K562 (cell line): ENCODE results near the gene FEN1. TPM values are rescaled to one million over a fixed set of nuclear protein-coding genes. Genes with fewer than 3 reads are reported as not detected.

ENCODE experiments used
- ATF4 ChIP-seq: fragments of 450-650 bp; formaldehyde crosslinking; IDR thresholded peaks from 2 replicates; pipeline ENCODE4 v1.4.0; 2022; ENCODE audit warnings: mild to moderate bottlenecking, moderate library complexity
- ATF7 ChIP-seq: fragments of 450-650 bp; IDR thresholded peaks from 2 replicates; pipeline ENCODE4 v1.7.1; 2014; ENCODE audit warnings: mild to moderate bottlenecking, moderate library complexity
- CBFA2T3 ChIP-seq: fragments of 450-650 bp; IDR thresholded peaks from 2 replicates; pipeline ENCODE4 v1.6.1; 2017
- CEBPB ChIP-seq: fragments of 450-650 bp; IDR thresholded peaks from 2 replicates; pipeline ENCODE4 v1.6.1; 2016; ENCODE audit warnings: missing genetic modification characterization, missing compliant biosample characterization
- CREB3 ChIP-seq: fragments of 450-650 bp; conservative IDR thresholded peaks from 2 replicates; pipeline ENCODE4 v1.6.1; 2016; ENCODE audit warnings: missing genetic modification characterization, low read depth, mild to moderate bottlenecking, missing compliant biosample characterization, moderate library complexity
- E2F1 ChIP-seq: sonication (generic); formaldehyde crosslinking; IDR thresholded peaks from 2 replicates; pipeline ENCODE4 v1.8.1; 2023; ENCODE audit warnings: mild to moderate bottlenecking, missing genetic modification reagents, moderate library complexity
- E4F1 ChIP-seq: fragments of 250-450 bp; sonication (Bioruptor Pico); IDR thresholded peaks from 2 replicates; pipeline ENCODE4 v1.5.0; 2021; ENCODE audit warnings: mild to moderate bottlenecking, borderline replicate concordance
- EP300 ChIP-seq: IDR thresholded peaks from 2 replicates; pipeline ENCODE4 v1.6.1; 2012; ENCODE audit warnings: low read length, improper control_type of control experiment
- ETV1 ChIP-seq: fragments of 450-650 bp; conservative IDR thresholded peaks from 2 replicates; pipeline ENCODE4 v1.6.1; 2016; ENCODE audit warnings: missing genetic modification characterization, control low read depth, low read depth, missing compliant biosample characterization
- HMG20B ChIP-seq: fragments of 250-450 bp; sonication (Bioruptor Pico); IDR thresholded peaks from 2 replicates; pipeline ENCODE4 v1.5.0; 2021; ENCODE audit warnings: mild to moderate bottlenecking
- KDM2B ChIP-seq: fragments of 250-450 bp; sonication (Bioruptor Pico); IDR thresholded peaks from 2 replicates; pipeline ENCODE4 v1.8.0; 2021; ENCODE audit warnings: mild to moderate bottlenecking, moderate library complexity
- KLF10 ChIP-seq: fragments of 250-450 bp; sonication (Bioruptor Pico); IDR thresholded peaks from 2 replicates; pipeline ENCODE4 v1.6.1; 2021; ENCODE audit warnings: matching md5 sums
- KLF16 ChIP-seq: IDR thresholded peaks from 2 replicates; pipeline ENCODE4 v1.6.1; 2016; ENCODE audit warnings: antibody characterized with exemption
- NEUROD1 ChIP-seq: fragments of 150-350 bp; IDR thresholded peaks from 2 replicates; pipeline ENCODE4 v1.6.1; 2014; ENCODE audit warnings: borderline replicate concordance, low read length, low read depth; ENCODE audit not compliant: partially characterized antibody
- NRF1 ChIP-seq, 2 experiments: fragments of 450-650 bp; IDR thresholded peaks in 1 of 2; conservative IDR thresholded peaks in 1 of 2; 2 replicates each; pipeline ENCODE4 v1.6.1; 2014; ENCODE audit warnings: mild to moderate bottlenecking in 2 of 2
- SNRNP70 ChIP-seq: fragments of 200-400 bp; formaldehyde crosslinking; optimal IDR thresholded peaks from 2 replicates; pipeline ENCODE3; 2017; ENCODE audit warnings: low read depth, low read length
- STAG1 ChIP-seq: sonication (generic); formaldehyde crosslinking; IDR thresholded peaks from 2 replicates; pipeline ENCODE4 v1.5.0; 2020; ENCODE audit warnings: missing genetic modification reagents, borderline replicate concordance
- ZNF224 ChIP-seq: sonication (generic); formaldehyde crosslinking; IDR thresholded peaks from 2 replicates; pipeline ENCODE4 v1.8.0; 2022; ENCODE audit warnings: mild to moderate bottlenecking, missing genetic modification reagents
- ZNF644 ChIP-seq: fragments of 200-800 bp; sonication (Bioruptor generic); IDR thresholded peaks from 2 replicates; pipeline ENCODE4 v1.6.1; 2016; ENCODE audit warnings: low read depth, missing genetic modification characterization, missing compliant biosample characterization
- polyA plus RNA-seq, 8 experiments: library from polyadenylated mRNA; depleted of rRNA in 4 of 8; stranded (reverse) in 5 of 8; unstranded in 3 of 8; fragments of >200 nt; fragmentation: Nextera tagmentation in 2 of 8; fragmentation: Illumina TruSeq in 1 of 8; extraction: Ambion mirVana in 2 of 8; extraction: Trizol in 1 of 8; gene quantifications; 2 replicates each; pipeline versions ENCODE4 v1.2.1 to v1.2.3, GENCODE V29; 2011 to 2014; ENCODE audit warnings: inconsistent platforms in 1 of 8, missing spikeins in 1 of 8
- total RNA-seq, 7 experiments: library from RNA; depleted of rRNA in 6 of 7; stranded (reverse); fragments of >200 nt in 6 of 7; fragmentation: Illumina TruSeq in 2 of 7; extraction: Trizol in 2 of 7; gene quantifications; 2 replicates each; pipeline versions ENCODE4 v1.2.1 to v1.2.3, GENCODE V29; 2011 to 2021; ENCODE audit warnings: low replicate concordance in 1 of 7
- TF ChIP-seq, protein P1 (sequence below): fragments of 250-450 bp; sonication (Bioruptor Pico); IDR thresholded peaks from 2 replicates; pipeline ENCODE4 v1.6.1; 2021; ENCODE audit warnings: mild to moderate bottlenecking
- TF ChIP-seq, protein P2 (sequence below): sonication (generic); formaldehyde crosslinking; IDR thresholded peaks from 2 replicates; pipeline ENCODE4 v1.5.0; 2020; ENCODE audit warnings: missing genetic modification reagents

The FEN1 gene
- total and polyA plus RNA-seq, 9 of the 15 experiments (the other 6 are each of a cell fraction or from before 2014, with no cell fraction given) = 58.1 to 156 (median 137) TPM

DNA sequence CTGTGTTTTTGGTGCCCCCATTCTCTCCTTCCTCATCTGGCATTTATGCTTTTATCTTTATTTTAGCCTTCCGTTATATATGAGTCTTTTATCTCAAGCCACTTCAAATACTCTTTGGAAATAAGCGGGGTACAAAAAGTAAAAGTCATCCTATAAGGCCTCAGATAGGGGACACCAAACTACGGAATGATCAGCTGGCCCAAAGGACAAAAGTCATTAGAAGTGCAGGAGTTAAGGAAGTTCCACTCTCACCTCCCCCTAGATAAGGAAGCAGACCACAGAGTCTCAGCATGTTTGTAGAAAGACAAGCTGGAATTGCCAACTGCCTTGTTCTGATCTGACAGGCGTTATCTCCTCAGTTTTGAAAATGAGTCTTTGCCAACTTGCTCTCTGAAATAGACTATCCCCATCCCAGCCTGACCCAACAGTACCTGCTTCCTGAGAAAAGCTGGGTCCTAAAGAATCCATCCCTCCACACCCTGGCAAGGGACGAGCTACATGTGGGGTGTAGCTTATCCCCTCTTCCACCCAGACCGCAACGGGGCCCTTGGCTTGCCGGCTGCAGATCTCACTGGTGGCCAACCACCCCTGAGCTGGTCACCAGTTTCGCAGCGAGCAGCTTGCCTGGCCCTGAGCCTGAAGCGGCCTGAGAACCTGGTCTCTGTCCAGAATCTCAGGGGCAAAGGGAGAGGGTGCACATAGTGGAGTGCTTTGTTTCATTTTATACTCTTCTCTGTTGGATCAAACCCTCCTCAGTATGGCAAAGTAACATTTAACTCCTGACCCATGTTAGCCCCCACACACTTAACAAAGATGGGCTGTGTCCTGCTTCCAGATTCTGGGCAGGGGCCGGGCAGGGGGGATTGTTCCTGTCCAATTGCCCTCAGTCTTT is 49.2 kb downstream of the FEN1 start (continued):
- TF ChIP-seq E4F1 (CRISPR knock-in tag) (no peak), E2F1 (CRISPR knock-in tag) (no peak), KDM2B (CRISPR knock-in tag) (no peak), ATF7 (0 out of 2 replicates have a peak, but pooled peaks have one; percentile 44), CEBPB (tag) (no peak), NRF1 (conservative IDR thresholded peaks at IDR 0.05 in 1 of 2, IDR thresholded peaks at IDR 0.05 in 1 of 2) (0 out of 4 replicates have a peak, but pooled peaks of 1 of the 2 experiments have one; percentile 19), HMG20B (0 out of 2 replicates have a peak, but pooled peaks have one; percentile 35), STAG1 (CRISPR knock-in tag) (no peak), EP300 (peak; percentile 96), ZNF224 (CRISPR knock-in tag) (no peak), SNRNP70 (no peak), KLF16 (peak; percentile 91), KLF10 (CRISPR knock-in tag) (0 out of 2 replicates have a peak, but pooled peaks have one; percentile 17), ATF4 (CRISPR knock-in tag) (no peak), CREB3 (tag) (peak; percentile 67), CBFA2T3 (peak; percentile 97), ETV1 (tag) (no peak), ZNF644 (tag) (peak; percentile 86; the same call in 1 of the 2 replicates), NEUROD1 (peak; percentile 30)
- TF ChIP-seq, protein P1, sequence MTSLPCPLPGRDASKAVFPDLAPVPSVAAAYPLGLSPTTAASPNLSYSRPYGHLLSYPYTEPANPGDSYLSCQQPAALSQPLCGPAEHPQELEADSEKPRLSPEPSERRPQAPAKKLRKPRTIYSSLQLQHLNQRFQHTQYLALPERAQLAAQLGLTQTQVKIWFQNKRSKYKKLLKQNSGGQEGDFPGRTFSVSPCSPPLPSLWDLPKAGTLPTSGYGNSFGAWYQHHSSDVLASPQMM (CRISPR knock-in tag) = no peak
- TF ChIP-seq, protein P2, sequence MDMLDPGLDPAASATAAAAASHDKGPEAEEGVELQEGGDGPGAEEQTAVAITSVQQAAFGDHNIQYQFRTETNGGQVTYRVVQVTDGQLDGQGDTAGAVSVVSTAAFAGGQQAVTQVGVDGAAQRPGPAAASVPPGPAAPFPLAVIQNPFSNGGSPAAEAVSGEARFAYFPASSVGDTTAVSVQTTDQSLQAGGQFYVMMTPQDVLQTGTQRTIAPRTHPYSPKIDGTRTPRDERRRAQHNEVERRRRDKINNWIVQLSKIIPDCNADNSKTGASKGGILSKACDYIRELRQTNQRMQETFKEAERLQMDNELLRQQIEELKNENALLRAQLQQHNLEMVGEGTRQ (CRISPR knock-in tag) = no peak
